NCI-H146 treated with DMSO at 0.1 percent for 48 hours (cell line): Measurements from ENCODE around the gene PPDPF.

ENCODE experiments used
- DNase-seq: peaks from one replicate; lab custom pipeline; 2025; ENCODE audit not compliant: unreplicated experiment; lab: John Stamatoyannopoulos, UW

Gene PPDPF

GRCh38 chr20:63519668-63520503 is 679 bp upstream of the PPDPF start:
- peak; percentile 68 for DNase-seq

DNA sequence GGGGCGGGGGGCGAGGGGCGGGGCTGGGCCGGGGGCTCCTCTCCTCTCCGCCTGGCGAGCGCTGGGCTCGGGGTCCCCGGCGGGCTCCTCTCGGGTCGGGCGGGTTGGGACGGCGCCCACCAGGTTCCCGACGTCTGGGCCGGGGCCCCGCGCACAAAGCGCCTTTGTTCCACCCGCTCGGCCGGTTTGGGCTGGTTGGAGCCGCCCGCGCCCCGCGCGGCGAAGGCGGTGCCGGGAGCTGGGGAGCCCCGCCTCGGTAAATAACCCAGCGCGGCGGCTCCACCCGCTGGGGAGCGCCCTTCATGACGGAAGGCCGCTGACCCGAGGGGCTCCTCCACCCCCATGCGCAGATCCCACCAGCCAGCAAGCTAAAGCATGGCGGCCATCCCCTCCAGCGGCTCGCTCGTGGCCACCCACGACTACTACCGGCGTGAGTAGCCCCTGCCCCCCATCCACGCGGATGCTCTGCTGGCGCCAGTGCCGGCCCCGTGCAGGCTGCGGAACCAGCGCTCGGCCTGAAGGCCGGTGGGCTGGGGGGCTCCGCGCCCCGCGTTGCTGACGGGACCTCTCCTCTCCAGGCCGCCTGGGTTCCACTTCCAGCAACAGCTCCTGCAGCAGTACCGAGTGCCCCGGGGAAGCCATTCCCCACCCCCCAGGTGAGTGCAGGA is 503 bp downstream of the PPDPF start:
- DNase-seq: peak; percentile 31

GRCh38 chr20:63521602-63522001 is 1.0 kb downstream of the PPDPF start:
- DNase-seq: no peak

- DNase-seq: no peak
Measured at GRCh38 chr20:63522091-63522868, 1.7 kb downstream of the PPDPF start.

DNA sequence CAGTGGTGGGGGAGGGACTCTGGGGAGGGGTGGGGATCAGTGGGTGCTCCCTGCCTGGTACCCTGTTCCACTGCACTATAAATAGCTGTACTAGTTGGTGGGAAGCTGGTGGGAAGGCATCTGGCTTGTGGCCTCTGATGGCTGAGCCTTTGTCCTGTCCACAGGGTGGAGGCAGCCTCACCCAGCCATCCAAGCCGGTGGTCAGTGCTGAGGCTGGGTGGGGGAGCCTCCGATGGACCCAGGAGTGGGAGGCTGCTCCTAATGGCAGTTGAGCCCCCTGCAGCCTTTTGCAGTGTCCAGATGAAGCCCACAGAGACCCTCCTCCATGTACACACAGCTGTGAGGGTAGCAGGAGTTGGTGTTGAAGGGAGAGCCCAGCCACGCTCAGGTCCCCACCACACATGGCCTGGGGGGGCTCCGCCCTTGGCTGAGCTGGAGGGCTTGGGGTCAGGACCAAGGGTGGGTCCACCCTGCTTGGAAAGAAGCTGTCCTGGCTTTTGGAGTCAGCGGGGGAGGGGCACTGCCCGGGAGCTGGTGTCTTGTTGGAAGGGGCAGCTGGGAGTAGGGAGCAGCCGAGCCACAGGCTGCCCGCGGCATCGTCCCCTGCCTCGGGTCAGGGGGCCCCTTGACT is 2.5 kb downstream of the PPDPF start:
- no peak for DNase-seq

DNA sequence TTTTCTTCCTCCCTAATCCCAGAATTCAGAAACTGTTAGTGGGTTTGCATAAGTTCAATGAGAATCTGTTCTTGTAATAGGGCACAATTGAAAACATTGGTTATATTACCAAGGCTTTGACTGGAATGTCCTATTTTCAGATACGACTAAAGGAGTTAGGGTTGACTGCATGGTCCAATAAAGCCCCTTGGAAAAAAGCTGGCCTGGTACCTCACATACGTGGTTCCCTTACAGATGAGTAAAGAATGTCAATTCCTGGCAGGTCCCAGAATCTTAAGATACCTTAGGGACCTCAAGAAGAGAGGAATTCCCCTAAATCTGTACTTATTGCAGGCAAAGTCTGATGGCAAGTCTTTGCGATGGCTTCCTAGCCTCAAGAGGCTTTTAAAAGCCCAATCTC is 4.6 kb downstream of the PPDPF start:
- no peak for DNase-seq

- no peak for DNase-seq
Measured at GRCh38 chr20:63525971-63526370, 5.4 kb downstream of the PPDPF start.

- DNase-seq: no peak
Measured at GRCh38 chr20:63527184-63527583, 6.6 kb downstream of the PPDPF start.

DNA sequence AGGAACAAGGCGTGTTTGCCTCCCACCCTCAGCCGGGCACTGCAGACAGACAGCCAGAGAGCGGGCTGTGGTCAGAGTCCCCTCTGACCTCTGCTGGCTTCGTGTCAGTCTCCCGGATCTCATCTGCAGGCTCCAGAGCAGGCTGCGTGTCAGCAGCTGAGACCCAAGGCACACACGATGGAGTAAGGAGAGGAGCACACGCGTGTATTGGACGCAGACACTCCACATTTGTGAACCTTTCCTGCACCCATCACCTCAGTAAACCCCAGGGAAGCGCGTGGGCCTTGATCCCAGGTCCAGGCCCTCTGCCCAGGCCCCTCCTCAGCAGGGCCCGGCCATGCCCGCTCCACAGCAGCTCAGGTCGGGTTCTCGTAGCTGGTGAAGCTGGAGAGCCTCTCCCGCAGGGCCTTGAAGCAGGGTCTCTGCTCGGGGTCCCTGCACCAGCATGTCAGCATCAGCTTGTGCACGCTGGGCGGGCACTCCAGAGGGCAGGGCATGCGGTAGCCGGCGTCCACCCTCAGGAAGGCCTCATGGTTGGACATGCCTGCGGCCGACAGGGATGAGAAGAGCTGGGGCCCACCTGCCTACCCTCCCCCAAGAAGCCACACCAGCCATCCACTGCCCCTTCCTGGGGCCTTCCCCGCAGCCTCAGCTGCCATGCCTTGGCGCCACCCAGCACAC is 8.8 kb downstream of the PPDPF start:
- no peak for DNase-seq

DNA sequence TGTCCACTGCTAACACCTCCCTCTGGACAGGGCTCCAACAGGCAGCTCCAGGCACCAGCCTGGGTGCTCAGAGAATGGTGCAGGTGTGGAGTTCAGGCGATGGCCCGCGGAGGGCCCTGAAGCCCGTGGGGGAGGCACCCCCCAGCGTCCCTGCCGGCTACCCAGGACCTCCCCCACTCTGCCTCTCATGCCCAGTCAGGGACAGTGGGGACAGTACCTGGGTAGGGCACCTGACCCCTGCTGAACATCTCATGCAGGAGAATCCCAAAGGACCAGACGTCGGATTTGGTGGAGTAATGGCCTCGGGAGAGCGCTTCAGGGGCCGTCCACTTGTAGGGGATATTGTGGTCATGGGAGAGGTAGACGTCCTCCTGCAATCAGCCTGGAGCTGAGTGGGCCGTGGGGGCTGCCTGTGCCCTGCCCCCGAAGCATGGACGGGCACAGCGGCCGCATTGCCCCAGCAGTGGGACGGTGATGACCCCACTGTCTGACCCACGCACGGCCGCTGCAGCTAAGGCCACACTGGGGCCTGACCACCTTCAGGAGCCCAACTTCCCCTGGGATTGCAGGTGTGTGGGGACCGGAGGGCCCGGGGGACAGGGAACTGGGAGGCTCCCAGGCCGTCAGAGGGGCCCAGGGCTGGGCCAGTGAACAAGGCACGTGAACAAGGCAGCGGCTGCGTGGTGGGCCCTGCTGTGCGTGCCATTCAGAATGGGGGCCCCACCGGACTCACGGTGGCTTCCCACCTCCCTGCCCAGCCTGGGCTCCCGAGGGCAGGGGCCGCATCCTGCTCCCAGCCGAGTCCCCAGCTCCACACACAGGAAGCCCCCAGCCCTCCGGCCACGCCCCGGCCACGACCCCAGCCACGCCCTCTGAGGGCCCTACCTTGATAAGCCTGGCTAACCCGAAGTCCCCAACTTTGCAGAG is 9.6 kb downstream of the PPDPF start:
- no peak for DNase-seq

DNA sequence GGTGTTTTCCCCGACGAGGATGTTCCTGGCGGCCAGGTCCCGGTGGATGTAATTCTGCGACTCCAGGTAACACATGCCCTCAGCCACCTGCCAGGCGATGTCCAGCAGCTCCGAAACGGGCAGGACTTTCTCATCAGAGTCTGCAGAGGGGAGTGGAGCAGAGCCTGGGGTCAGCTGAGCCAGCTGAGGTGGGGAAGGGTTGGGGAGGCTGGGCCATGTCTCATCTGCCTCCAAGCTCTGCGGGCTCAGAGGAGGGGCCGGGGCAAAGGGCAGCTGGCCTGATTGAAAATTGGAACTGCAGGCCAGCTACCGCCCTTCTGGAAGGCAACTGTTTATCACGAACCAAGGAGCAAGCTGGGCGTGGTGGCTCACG is 10.2 kb downstream of the PPDPF start:
- no peak for DNase-seq

DNA sequence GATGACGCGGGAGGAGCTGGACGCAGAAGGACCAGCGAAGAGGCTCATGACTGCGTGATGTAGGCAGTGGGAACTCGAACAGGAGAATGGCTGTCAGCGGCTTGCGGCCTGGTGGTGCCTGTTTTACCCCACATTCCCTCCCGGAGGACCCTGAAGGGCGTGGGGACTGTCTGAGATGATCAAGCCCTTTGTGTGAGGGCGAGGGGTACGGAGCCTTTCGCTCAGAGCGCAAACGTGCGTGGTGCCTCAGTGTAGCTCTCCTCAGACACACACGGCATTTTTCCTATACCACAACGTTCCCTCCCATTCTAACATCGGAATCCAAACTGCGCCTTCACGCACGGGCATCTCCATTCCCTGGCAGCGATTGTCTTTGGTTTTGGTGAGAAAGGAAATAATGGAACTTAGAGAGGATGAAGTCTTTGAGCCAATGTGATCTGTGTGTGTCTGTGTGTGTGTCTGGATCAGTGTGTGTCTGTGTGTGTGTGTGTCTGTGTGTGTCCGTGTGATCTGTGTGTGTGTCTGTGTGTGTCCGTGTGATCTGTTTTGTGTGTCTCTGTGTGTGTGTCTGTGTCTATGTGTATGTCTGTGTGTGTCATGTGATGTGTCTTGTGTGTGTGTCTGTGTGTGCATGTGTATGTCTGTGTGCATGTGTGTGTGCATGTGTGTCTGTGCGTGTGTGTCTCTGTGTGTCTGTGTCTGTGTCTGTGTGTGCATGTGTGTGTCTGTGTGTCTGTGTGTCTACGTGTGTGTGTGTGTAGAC is 11.3 kb downstream of the PPDPF start:
- DNase-seq: no peak

GRCh38 chr20:63532449-63532971 is 11.9 kb downstream of the PPDPF start:
- DNase-seq: no peak

GRCh38 chr20:63533388-63533787 is 12.8 kb downstream of the PPDPF start:
- DNase-seq: no peak

- no peak for DNase-seq
Measured at GRCh38 chr20:63533871-63534393, 13.4 kb downstream of the PPDPF start.

- DNase-seq: no peak
Measured at GRCh38 chr20:63534427-63534830, 13.9 kb downstream of the PPDPF start.

GRCh38 chr20:63534831-63535651 is 14.5 kb downstream of the PPDPF start:
- no peak for DNase-seq
